ENCODE data around the gene TBC1D14.
A peak's percentile ranks its signal among the peaks of the same experiment; 100 is the strongest.

Gene TBC1D14

DNA sequence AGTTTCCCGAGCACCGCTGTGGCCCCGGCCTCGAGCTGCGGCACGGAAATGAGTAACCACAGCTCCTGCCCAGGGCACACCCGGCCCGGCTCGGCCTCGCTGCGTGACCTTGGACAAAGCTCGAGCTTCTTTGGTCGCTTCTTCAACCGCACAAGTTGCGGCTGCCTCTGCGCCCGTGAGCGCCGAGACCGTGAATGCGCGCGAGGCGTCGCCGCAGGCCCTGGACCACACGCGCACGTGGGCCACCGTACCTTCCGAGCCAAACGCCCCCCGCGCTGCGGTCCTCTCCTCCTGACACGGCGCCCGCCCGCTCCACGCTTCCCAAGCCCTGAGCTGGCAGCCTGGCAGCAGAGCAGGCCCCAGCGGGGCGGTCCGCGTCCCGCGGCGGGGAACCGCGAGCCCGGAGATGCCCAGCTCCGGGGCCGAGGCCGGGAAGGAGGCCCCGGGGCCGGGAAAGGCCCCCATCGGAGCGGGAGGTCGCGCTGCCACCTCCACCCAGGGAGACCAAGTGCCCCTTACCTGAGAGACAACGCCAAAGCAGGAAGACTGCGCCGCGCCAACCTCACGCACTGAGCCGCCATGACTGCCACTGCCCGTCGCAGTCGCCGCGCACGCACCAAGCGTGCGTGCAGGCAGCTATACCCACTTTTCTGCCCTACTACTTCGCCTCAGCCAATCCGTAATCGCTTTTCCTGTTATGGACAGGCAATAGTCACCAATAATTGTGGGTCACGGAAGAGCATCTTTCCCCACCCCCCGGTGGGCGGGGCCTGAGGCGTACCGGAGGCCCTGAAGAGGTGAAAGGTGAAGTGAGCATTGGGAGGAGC, 158.0 kb downstream of the TBC1D14 start, which contains the start of gene GRPEL1:
TSS of gene GRPEL1 (minus strand) at position 613 of the 827 bp plus-strand sequence. CDS start at position 581, 32 bp downstream.
- peaks cover 38% of the 10 kb centered on the region for H3K36me3 ChIP-seq (ENCODE audit: insufficient read depth, insufficient read length, low read length)
- peaks cover 4% of the 10 kb centered on the region for H3K4me1 ChIP-seq (ENCODE audit: insufficient read depth, insufficient read length)
- TF ChIP-seq YY1 (IDR thresholded peaks at IDR 0.05; ENCODE audit: insufficient read depth, insufficient read length), result peak; percentile 62
- TF ChIP-seq SUZ12 (IDR thresholded peaks at IDR 0.05; ENCODE audit: extremely low read depth, insufficient read depth, insufficient read length), result no peak
- peak within 1 kb of the TSS; percentile 95 for H3K9ac ChIP-seq (ENCODE audit: insufficient read length, low read depth)
- peak; percentile 99 for DNase-seq (ENCODE audit: low read depth, low spot score)
- peaks cover 12% of the 10 kb centered on the region for H3K27me3 ChIP-seq (ENCODE audit: insufficient read depth, insufficient read length)
- H3K9me3 ChIP-seq (ENCODE audit: insufficient read depth, low read length), result no peaks in the 10 kb centered on the region
- H3K4me3 ChIP-seq (ENCODE audit: insufficient read length, low read depth), result peak within 1 kb of the TSS; percentile 85

DNA sequence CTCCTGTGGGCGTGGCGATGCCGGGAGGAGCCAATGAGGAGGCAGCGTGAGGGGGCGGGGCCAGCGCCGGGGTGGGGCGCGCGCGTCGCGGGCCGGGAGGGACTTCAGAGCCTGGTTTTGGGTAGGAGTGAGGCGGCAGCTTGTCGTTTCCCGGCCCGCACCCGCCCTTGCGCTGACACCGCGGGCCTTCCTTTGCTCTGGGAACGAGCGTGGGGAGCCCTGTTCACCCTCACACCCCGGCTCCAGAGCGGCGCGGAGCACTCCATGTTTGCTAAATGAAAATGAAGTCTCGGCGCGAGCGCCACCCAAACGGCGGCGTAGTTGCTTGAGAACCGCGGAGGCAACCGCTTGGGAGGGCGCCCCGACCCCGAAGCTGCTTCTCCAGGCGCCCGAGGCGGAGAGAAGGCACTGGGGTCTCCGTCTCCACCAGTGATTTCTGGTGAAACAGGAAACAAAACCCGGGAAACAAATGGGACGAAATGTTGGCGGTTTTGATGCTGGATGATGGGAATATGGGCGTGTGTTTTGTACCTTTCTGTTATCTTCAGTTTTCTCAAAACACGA, 158.7 kb downstream of the TBC1D14 start:
- no peak for TF ChIP-seq ZNF274 (IDR thresholded peaks at IDR 0.05; ENCODE audit: low read depth, low read length)
- no peak for TF ChIP-seq YY1 (IDR thresholded peaks at IDR 0.05; ENCODE audit: insufficient read depth, insufficient read length)
- TF ChIP-seq SUZ12 (IDR thresholded peaks at IDR 0.05; ENCODE audit: extremely low read depth, insufficient read depth, insufficient read length), result no peak
- no peak for DNase-seq (ENCODE audit: low read depth, low spot score)

DNA sequence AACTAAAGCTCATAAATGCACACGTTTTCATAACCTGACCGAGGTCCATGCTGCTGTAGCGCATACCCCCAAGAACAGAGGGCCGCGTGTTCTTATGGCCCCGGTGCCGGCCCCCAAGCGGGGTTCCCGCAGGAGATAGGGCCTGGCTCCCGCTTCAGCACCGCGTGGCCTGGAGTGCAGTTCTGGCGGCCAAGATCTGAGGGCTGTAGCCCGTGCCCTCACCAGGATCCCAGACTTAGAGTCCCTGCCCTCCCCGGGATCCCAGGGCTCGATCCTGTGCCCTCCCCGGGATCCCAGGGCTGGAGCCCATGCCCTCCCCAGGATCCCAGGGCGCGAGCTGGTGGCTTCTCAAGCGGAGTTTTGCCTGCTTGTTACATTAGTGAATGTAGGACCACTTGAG, 159.3 kb downstream of the TBC1D14 start:
- peak overlapping the region; percentile 74 for H3K4me3 ChIP-seq (ENCODE audit: insufficient read length, low read depth)
- H3K36me3 ChIP-seq (ENCODE audit: insufficient read depth, insufficient read length, low read length), result peaks cover 26% of the 10 kb centered on the region
- TF ChIP-seq YY1 (IDR thresholded peaks at IDR 0.05; ENCODE audit: insufficient read depth, insufficient read length) (no peak), ZNF274 (IDR thresholded peaks at IDR 0.05; ENCODE audit: low read depth, low read length) (no peak), SUZ12 (IDR thresholded peaks at IDR 0.05; ENCODE audit: extremely low read depth, insufficient read depth, insufficient read length) (no peak)
- DNase-seq (ENCODE audit: low read depth, low spot score), result peak; percentile 25
- peaks cover 4% of the 10 kb centered on the region for H3K4me1 ChIP-seq (ENCODE audit: insufficient read depth, insufficient read length)
- peaks cover 12% of the 10 kb centered on the region for H3K27me3 ChIP-seq (ENCODE audit: insufficient read depth, insufficient read length)
- H3K9ac ChIP-seq (ENCODE audit: insufficient read length, low read depth), result peak overlapping the region; percentile 86
- no peaks in the 10 kb centered on the region for H3K9me3 ChIP-seq (ENCODE audit: insufficient read depth, low read length)

More for the DNA sequence above, 158.7 kb downstream of the TBC1D14 start:
- Histone ChIP-seq H3K9ac (ENCODE audit: insufficient read length, low read depth) (peak overlapping the region; percentile 86), H3K27me3 (ENCODE audit: insufficient read depth, insufficient read length) (peaks cover 12% of the 10 kb centered on the region), H3K4me1 (ENCODE audit: insufficient read depth, insufficient read length) (peaks cover 4% of the 10 kb centered on the region), H3K36me3 (ENCODE audit: insufficient read depth, insufficient read length, low read length) (peaks cover 31% of the 10 kb centered on the region), H3K9me3 (ENCODE audit: insufficient read depth, low read length) (no peaks in the 10 kb centered on the region), H3K4me3 (ENCODE audit: insufficient read length, low read depth) (peak overlapping the region; percentile 74)

DNA sequence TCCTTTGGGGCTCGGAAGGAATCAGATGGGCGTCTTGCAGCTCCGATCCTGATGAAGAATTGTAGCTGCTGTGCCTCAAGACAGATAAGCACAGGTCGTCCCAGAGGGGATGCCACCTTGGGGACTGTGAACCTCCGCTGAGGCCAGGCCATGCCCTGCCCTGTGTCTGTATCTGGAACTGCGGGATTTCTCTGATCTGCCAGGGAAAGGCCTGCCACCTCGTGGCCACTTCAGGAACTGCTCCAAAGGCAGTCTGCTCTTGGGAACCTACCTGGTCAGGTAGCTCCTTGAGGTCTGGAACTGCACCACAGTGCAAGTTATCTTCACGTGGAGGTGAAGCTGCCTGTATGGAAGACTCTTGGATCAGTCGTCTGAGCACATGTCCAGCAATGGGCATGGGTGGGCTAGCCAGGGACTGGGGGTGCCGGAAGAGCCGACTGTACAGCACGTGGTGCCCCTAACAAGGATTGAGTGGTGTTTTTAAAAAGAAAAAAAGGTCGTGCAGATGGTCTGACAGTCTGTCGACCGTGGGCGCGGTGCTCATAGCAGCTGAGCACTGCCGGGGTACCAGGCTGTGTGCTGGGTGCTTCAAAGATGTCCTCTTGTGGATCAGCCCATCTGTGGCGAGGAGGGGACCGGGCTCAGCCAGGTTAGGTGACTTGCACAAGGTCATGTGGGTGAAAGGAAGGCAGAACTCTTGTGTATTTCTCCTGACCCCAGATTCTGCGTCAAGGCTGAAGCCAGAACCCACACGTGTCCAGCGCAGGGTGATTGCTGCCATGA, 161.3 kb downstream of the TBC1D14 start:
- TF ChIP-seq YY1 (IDR thresholded peaks at IDR 0.05; ENCODE audit: insufficient read depth, insufficient read length), result no peak
- TF ChIP-seq ZNF274 (IDR thresholded peaks at IDR 0.05; ENCODE audit: low read depth, low read length), result no peak
- H3K9me3 ChIP-seq (ENCODE audit: insufficient read depth, low read length), result no peaks in the 10 kb centered on the region
- peaks cover 12% of the 10 kb centered on the region for H3K27me3 ChIP-seq (ENCODE audit: insufficient read depth, insufficient read length)
- peak; percentile 71 for DNase-seq (ENCODE audit: low read depth, low spot score)
- H3K4me1 ChIP-seq (ENCODE audit: insufficient read depth, insufficient read length), result peaks cover 4% of the 10 kb centered on the region
- H3K4me3 ChIP-seq (ENCODE audit: insufficient read length, low read depth), result no peak overlapping the region
- H3K36me3 ChIP-seq (ENCODE audit: insufficient read depth, insufficient read length, low read length), result peaks cover 8% of the 10 kb centered on the region
- no peak overlapping the region for H3K9ac ChIP-seq (ENCODE audit: insufficient read length, low read depth)

DNA sequence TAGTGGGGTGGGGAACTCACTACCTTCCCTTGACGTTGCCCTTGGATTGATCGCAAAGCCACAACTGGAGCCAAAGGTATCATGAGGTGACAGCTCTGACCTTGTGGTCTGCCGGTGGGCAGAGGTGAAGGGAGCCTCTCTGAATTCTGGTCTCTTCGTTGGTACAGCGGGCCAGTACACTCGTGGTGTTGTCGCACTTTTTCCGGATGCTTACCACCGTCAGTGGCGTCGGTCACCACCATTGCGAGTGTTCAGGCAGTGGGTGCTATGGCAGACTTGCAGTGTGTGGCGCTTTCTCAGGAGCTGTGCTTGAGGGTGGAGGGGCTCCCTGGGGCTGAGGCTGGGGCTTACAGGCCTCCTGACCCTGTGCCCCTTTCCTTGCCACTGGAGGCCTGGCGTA, 163.4 kb downstream of the TBC1D14 start:
- Histone ChIP-seq H3K9me3 (ENCODE audit: insufficient read depth, low read length) (no peaks in the 10 kb centered on the region), H3K4me3 (ENCODE audit: insufficient read length, low read depth) (no peak overlapping the region), H3K9ac (ENCODE audit: insufficient read length, low read depth) (no peak overlapping the region), H3K27me3 (ENCODE audit: insufficient read depth, insufficient read length) (peaks cover 12% of the 10 kb centered on the region), H3K36me3 (ENCODE audit: insufficient read depth, insufficient read length, low read length) (no peaks in the 10 kb centered on the region), H3K4me1 (ENCODE audit: insufficient read depth, insufficient read length) (no peaks in the 10 kb centered on the region)
- TF ChIP-seq ZNF274 (IDR thresholded peaks at IDR 0.05; ENCODE audit: low read depth, low read length) (no peak), YY1 (IDR thresholded peaks at IDR 0.05; ENCODE audit: insufficient read depth, insufficient read length) (no peak), SUZ12 (IDR thresholded peaks at IDR 0.05; ENCODE audit: extremely low read depth, insufficient read depth, insufficient read length) (no peak)
- DNase-seq (ENCODE audit: low read depth, low spot score), result no peak

DNA sequence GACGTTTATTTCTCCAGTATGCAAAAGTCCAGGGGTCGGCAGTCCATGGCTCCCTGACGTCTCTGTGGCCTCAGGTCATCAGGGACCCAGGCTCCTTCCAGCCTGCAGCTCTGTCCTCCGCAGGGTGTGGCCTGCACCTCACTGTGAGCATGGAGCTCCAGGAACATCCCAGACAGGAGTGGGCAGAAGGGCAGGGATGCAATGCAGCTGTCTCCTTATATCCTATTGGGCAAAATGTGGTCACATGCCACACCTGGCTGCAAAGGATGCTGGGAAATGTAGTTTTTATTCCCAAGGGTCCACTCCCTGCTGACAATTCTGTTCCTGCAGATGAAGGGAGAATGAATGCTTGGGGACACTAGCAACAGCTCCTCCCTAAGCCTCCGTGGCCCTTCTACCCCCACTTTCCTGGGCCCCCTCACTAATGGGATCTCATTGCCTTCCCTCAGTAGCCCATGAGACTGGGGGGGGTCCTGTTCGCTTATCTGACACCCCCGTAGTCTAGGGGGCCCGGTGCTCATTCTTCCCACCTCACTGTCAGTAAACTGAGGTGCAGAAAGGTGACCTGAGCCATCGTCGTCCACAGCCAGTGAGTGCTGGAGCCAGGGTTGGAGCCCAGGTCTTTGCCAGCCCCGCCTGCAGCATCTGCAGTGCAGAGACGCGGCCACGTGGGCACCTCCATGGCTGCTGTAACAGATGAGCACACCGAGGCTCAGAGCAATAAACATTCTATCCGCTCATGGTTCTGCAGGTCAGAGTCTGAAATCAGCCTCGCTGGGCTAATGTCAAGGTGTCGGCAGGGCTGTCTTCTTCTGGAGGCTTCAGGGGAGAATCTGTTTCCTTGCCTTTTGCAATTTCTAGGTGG, 164.1 kb downstream of the TBC1D14 start:
- no peak for TF ChIP-seq ZNF274 (IDR thresholded peaks at IDR 0.05; ENCODE audit: low read depth, low read length)
- TF ChIP-seq YY1 (IDR thresholded peaks at IDR 0.05; ENCODE audit: insufficient read depth, insufficient read length), result no peak
- no peak for TF ChIP-seq SUZ12 (IDR thresholded peaks at IDR 0.05; ENCODE audit: extremely low read depth, insufficient read depth, insufficient read length)
- DNase-seq (ENCODE audit: low read depth, low spot score), result peak; percentile 59
- Histone ChIP-seq H3K27me3 (ENCODE audit: insufficient read depth, insufficient read length) (peaks cover 10% of the 10 kb centered on the region), H3K9me3 (ENCODE audit: insufficient read depth, low read length) (no peaks in the 10 kb centered on the region), H3K9ac (ENCODE audit: insufficient read length, low read depth) (no peak overlapping the region), H3K4me3 (ENCODE audit: insufficient read length, low read depth) (no peak overlapping the region), H3K36me3 (ENCODE audit: insufficient read depth, insufficient read length, low read length) (no peaks in the 10 kb centered on the region), H3K4me1 (ENCODE audit: insufficient read depth, insufficient read length) (no peaks in the 10 kb centered on the region)
